ENCODE data around the gene GPR157.
"Not testable (repeated sequence)": the region's sequence is repeated elsewhere in the genome, so short reads cannot be mapped to it uniquely, and the experiment has no call there.

Gene GPR157

GRCh38 chr1:9101510-9102146 is 27.3 kb downstream of the GPR157 start:
- H3K4me3 ChIP-seq (ENCODE audit: extremely low read depth, insufficient read depth, low read length, poor library complexity, severe bottlenecking): no peak overlapping the region
- no peaks in the 10 kb centered on the region for H3K9me3 ChIP-seq (ENCODE audit: control insufficient read depth, low read length)
- no peaks in the 10 kb centered on the region for H3K4me1 ChIP-seq (ENCODE audit: control insufficient read depth, insufficient read depth, low read length, poor library complexity, severe bottlenecking)
- no peak overlapping the region for H3K27ac ChIP-seq (ENCODE audit: low read depth, low read length, severe bottlenecking)
- no peaks in the 10 kb centered on the region for H3K36me3 ChIP-seq (ENCODE audit: control insufficient read depth, insufficient read depth, low read length)
- 15 to 32% methylated on average over 3 of the region's 4 CpGs for WGBS, 2 experiments (ENCODE audit: insufficient coverage in 2 of 2)

- Histone ChIP-seq H3K4me3 (ENCODE audit: extremely low read depth, insufficient read depth, low read length, poor library complexity, severe bottlenecking) (no peak overlapping the region), H3K4me1 (ENCODE audit: control insufficient read depth, insufficient read depth, low read length, poor library complexity, severe bottlenecking) (no peaks in the 10 kb centered on the region), H3K36me3 (ENCODE audit: control insufficient read depth, insufficient read depth, low read length) (no peaks in the 10 kb centered on the region), H3K27ac (ENCODE audit: low read depth, low read length, severe bottlenecking) (no peak overlapping the region), H3K9me3 (ENCODE audit: control insufficient read depth, low read length) (peaks cover 9% of the 10 kb centered on the region)
- 97 to 98% methylated on average over 5 to 7 of the region's 8 CpGs for WGBS, 2 experiments (ENCODE audit: insufficient coverage in 2 of 2)
Measured at GRCh38 chr1:9100471-9101043, 28.3 kb downstream of the GPR157 start.

- H3K27ac ChIP-seq (ENCODE audit: low read depth, low read length, severe bottlenecking): no peak overlapping the region
- peaks cover 13% of the 10 kb centered on the region for H3K9me3 ChIP-seq (ENCODE audit: control insufficient read depth, low read length)
- no peaks in the 10 kb centered on the region for H3K36me3 ChIP-seq (ENCODE audit: control insufficient read depth, insufficient read depth, low read length)
- no peak overlapping the region for H3K4me3 ChIP-seq (ENCODE audit: extremely low read depth, insufficient read depth, low read length, poor library complexity, severe bottlenecking)
- 90 to 91% methylated on average over 7 of the region's 7 CpGs for WGBS, 2 experiments (ENCODE audit: insufficient coverage in 2 of 2)
- H3K4me1 ChIP-seq (ENCODE audit: control insufficient read depth, insufficient read depth, low read length, poor library complexity, severe bottlenecking): no peaks in the 10 kb centered on the region
Measured at GRCh38 chr1:9099555-9099954, 29.3 kb downstream of the GPR157 start.

GRCh38 chr1:9097947-9098705 is 30.8 kb downstream of the GPR157 start:
- H3K9me3 ChIP-seq (ENCODE audit: control insufficient read depth, low read length): peaks cover 15% of the 10 kb centered on the region
- H3K4me1 ChIP-seq (ENCODE audit: control insufficient read depth, insufficient read depth, low read length, poor library complexity, severe bottlenecking): no peaks in the 10 kb centered on the region
- no peak overlapping the region for H3K4me3 ChIP-seq (ENCODE audit: extremely low read depth, insufficient read depth, low read length, poor library complexity, severe bottlenecking)
- WGBS, 2 experiments (ENCODE audit: insufficient coverage in 2 of 2): 84 to 90% methylated on average over 13 of the region's 13 CpGs
- no peak overlapping the region for H3K27ac ChIP-seq (ENCODE audit: low read depth, low read length, severe bottlenecking)
- no peaks in the 10 kb centered on the region for H3K36me3 ChIP-seq (ENCODE audit: control insufficient read depth, insufficient read depth, low read length)

- WGBS, 2 experiments (ENCODE audit: insufficient coverage in 2 of 2): 100% methylated on average over 1 of the region's 2 CpGs
Measured at GRCh38 chr1:9095818-9096217, 33.1 kb downstream of the GPR157 start.

GRCh38 chr1:9093996-9094595 is 34.8 kb downstream of the GPR157 start:
- H3K36me3 ChIP-seq (ENCODE audit: control insufficient read depth, insufficient read depth, low read length); H3K4me1 ChIP-seq (ENCODE audit: control insufficient read depth, insufficient read depth, low read length, poor library complexity, severe bottlenecking); H3K27ac ChIP-seq (ENCODE audit: low read depth, low read length, severe bottlenecking); H3K4me3 ChIP-seq (ENCODE audit: extremely low read depth, insufficient read depth, low read length, poor library complexity, severe bottlenecking): not testable (repeated sequence)
- peaks cover 15% of the 10 kb centered on the region for H3K9me3 ChIP-seq (ENCODE audit: control insufficient read depth, low read length)
- WGBS, 2 experiments (ENCODE audit: insufficient coverage in 2 of 2): 80 to 84% methylated on average over 14 to 16 of the region's 18 CpGs

More at GRCh38 chr1:9095818-9096217, 33.1 kb downstream of the GPR157 start:
- no peak overlapping the region for H3K4me3 ChIP-seq (ENCODE audit: extremely low read depth, insufficient read depth, low read length, poor library complexity, severe bottlenecking)
- no peaks in the 10 kb centered on the region for H3K36me3 ChIP-seq (ENCODE audit: control insufficient read depth, insufficient read depth, low read length)
- no peaks in the 10 kb centered on the region for H3K4me1 ChIP-seq (ENCODE audit: control insufficient read depth, insufficient read depth, low read length, poor library complexity, severe bottlenecking)
- no peak overlapping the region for H3K27ac ChIP-seq (ENCODE audit: low read depth, low read length, severe bottlenecking)
- peaks cover 15% of the 10 kb centered on the region for H3K9me3 ChIP-seq (ENCODE audit: control insufficient read depth, low read length)

- Histone ChIP-seq H3K4me1 (ENCODE audit: control insufficient read depth, insufficient read depth, low read length, poor library complexity, severe bottlenecking) (no peaks in the 10 kb centered on the region), H3K36me3 (ENCODE audit: control insufficient read depth, insufficient read depth, low read length) (no peaks in the 10 kb centered on the region), H3K9me3 (ENCODE audit: control insufficient read depth, low read length) (peaks cover 15% of the 10 kb centered on the region), H3K4me3 (ENCODE audit: extremely low read depth, insufficient read depth, low read length, poor library complexity, severe bottlenecking) (no peak overlapping the region), H3K27ac (ENCODE audit: low read depth, low read length, severe bottlenecking) (no peak overlapping the region)
- WGBS, 2 experiments (ENCODE audit: insufficient coverage in 2 of 2): 94 to 96% methylated on average over 6 of the region's 6 CpGs
Measured at GRCh38 chr1:9093581-9093980, 35.3 kb downstream of the GPR157 start.

- no peaks in the 10 kb centered on the region for H3K36me3 ChIP-seq (ENCODE audit: control insufficient read depth, insufficient read depth, low read length)
- whole genome bisulfite sequencing, 2 experiments (ENCODE audit: insufficient coverage in 2 of 2): 88 to 94% methylated on average over 4 to 5 of the region's 6 CpGs
- H3K9me3 ChIP-seq (ENCODE audit: control insufficient read depth, low read length): peaks cover 15% of the 10 kb centered on the region
- no peak overlapping the region for H3K4me3 ChIP-seq (ENCODE audit: extremely low read depth, insufficient read depth, low read length, poor library complexity, severe bottlenecking)
- H3K4me1 ChIP-seq (ENCODE audit: control insufficient read depth, insufficient read depth, low read length, poor library complexity, severe bottlenecking): no peaks in the 10 kb centered on the region
- H3K27ac ChIP-seq (ENCODE audit: low read depth, low read length, severe bottlenecking): no peak overlapping the region
Measured at GRCh38 chr1:9093091-9093490, 35.8 kb downstream of the GPR157 start.

- no peak overlapping the region for H3K27ac ChIP-seq (ENCODE audit: low read depth, low read length, severe bottlenecking)
- 91 to 94% methylated on average over 3 to 4 of the region's 4 CpGs for WGBS, 2 experiments (ENCODE audit: insufficient coverage in 2 of 2)
Measured at GRCh38 chr1:9088807-9089206, 40.1 kb downstream of the GPR157 start.

GRCh38 chr1:9087411-9088125 is 41.3 kb downstream of the GPR157 start:
- no peaks in the 10 kb centered on the region for H3K36me3 ChIP-seq (ENCODE audit: control insufficient read depth, insufficient read depth, low read length)
- peaks cover 12% of the 10 kb centered on the region for H3K4me1 ChIP-seq (ENCODE audit: control insufficient read depth, insufficient read depth, low read length, poor library complexity, severe bottlenecking)
- 94% methylated on average over 8 to 12 of the region's 12 CpGs for WGBS, 2 experiments (ENCODE audit: insufficient coverage in 2 of 2)
- H3K9me3 ChIP-seq (ENCODE audit: control insufficient read depth, low read length): peaks cover 5% of the 10 kb centered on the region
- no peak overlapping the region for H3K27ac ChIP-seq (ENCODE audit: low read depth, low read length, severe bottlenecking)
- no peak overlapping the region for H3K4me3 ChIP-seq (ENCODE audit: extremely low read depth, insufficient read depth, low read length, poor library complexity, severe bottlenecking)

More at GRCh38 chr1:9088807-9089206, 40.1 kb downstream of the GPR157 start:
- no peak overlapping the region for H3K4me3 ChIP-seq (ENCODE audit: extremely low read depth, insufficient read depth, low read length, poor library complexity, severe bottlenecking)
- peaks cover 5% of the 10 kb centered on the region for H3K9me3 ChIP-seq (ENCODE audit: control insufficient read depth, low read length)
- H3K4me1 ChIP-seq (ENCODE audit: control insufficient read depth, insufficient read depth, low read length, poor library complexity, severe bottlenecking): peaks cover 12% of the 10 kb centered on the region
- H3K36me3 ChIP-seq (ENCODE audit: control insufficient read depth, insufficient read depth, low read length): no peaks in the 10 kb centered on the region

Measured in mesodermal cell (in vitro differentiated cells).